Dendritic cell treated with granulocyte-macrophage colony-stimulating factor and Interleukin-4, amounts not matched to agents 40 ng/mL and 50 ng/mL, for 4 days (primary cell): ENCODE results near the gene LCP2.

Experiments used
- H3K27ac Mint-ChIP-seq: one replicate; pipeline ENCODE4 v1.8.0; 2022; ENCODE audit warnings: mild to moderate bottlenecking, mixed read lengths
- H3K27me3 Mint-ChIP-seq: one replicate; pipeline ENCODE4 v1.8.0; 2022; ENCODE audit warnings: mild to moderate bottlenecking, mixed read lengths
- H3K36me3 Mint-ChIP-seq: one replicate; pipeline ENCODE4 v1.8.0; 2022; ENCODE audit warnings: low read depth, mixed read lengths
- H3K4me1 Mint-ChIP-seq: one replicate; pipeline ENCODE4 v1.8.0; 2022; ENCODE audit warnings: low read depth, mixed read lengths
- H3K4me3 Mint-ChIP-seq: one replicate; pipeline ENCODE4 v1.8.0; 2022; ENCODE audit warnings: mild to moderate bottlenecking, moderate library complexity, mixed read lengths
- H3K9me3 Mint-ChIP-seq: one replicate; pipeline ENCODE4 v1.8.0; 2022; ENCODE audit warnings: mixed read lengths
- intact Hi-C: fragments of 100-400 bp; cut with micrococcal nuclease; formaldehyde crosslinking; loops from one replicate; pipeline ENCODE4 v1.15.0; 2022

LCP2 gene

DNA sequence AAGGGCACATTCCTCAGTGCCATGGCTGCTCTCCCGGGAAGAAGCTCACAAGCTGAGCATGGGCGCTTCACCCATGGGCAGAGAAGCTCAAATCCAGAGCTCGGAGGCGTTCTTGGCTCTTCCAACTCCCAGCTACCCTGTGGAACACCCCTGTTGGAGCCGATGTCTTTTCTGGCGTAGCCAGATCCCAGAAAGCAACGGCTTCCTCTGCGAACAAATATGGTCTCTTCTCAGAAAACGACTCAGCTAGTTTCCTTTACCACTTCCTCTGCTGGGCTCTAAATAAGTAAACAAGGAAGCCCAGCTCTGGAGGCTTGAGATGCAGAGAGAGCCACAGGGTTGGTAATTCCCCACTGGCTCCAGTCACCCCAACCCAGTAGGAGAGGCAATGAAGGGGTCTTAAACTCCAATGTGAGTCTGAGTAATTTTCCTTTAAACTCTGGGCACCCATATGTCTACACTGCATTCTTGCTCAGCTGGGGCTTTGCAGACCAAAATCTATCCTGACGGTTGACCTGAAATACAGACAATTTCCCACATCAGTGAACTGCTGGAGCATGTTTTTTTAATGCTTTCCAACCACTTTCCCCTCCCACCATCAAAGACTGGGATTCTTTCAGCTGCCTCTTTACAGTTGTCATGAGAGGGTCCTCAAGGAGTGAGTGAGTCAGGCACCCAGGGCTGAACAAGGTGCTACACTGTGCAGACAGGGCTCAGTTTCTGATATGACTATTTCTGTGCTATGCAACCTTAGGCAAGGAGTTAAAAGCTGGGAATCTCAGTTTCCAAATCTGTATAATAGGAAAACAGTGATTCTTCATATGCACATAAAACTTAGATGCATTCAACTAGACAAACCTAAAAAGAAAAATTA lies at the start of gene LCP2:
LCP2 (minus strand) TSS at position 189 of the 874 bp plus-strand sequence; CDS start at position 23, 166 bp downstream.
- Mint-ChIP-seq H3K9me3 (no peaks in the 10 kb centered on the region), H3K4me1 (peaks cover 82% of the 10 kb centered on the region), H3K27me3 (no peaks in the 10 kb centered on the region), H3K36me3 (peaks cover 49% of the 10 kb centered on the region), H3K4me3 (peak within 1 kb of the TSS; percentile 99), H3K27ac (peak within 1 kb of the TSS; percentile 95)
- intact Hi-C loops, result loop anchor here (2.0 to 5.0 kb wide), 3 partner anchors 29 to 65 kb away; no protein-coding TSS in a partner anchor

DNA sequence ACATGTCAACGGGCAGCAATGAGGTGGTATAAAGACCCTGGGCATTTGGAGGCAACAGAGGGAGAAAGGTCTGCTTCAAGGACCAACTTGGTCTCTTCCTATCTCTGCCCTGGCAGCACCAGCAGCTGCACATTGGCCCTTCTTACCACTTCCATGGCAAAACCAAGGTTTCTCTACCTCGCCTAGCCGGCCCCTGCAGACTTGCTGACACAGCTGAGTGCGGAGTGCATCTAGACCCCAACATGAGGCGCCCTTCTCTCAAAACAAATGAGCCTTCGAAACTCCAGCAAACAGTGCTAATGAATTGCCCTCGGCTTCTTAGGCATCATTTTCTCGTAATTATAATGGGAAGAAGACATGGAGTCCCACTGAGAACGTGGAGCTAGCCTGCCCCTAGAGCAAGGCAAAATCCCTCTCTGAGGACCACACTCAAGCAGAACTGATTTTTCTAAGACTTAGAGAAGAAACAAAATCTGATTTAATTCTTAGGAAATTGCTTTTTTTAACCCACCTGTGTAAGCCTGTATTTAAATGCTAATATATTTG lies 49.5 kb upstream of the LCP2 start:
- no peaks in the 10 kb centered on the region for H3K36me3 Mint-ChIP-seq
- H3K27ac Mint-ChIP-seq, result no peak overlapping the region
- H3K9me3 Mint-ChIP-seq, result no peaks in the 10 kb centered on the region
- intact Hi-C loops, result loop anchor here (5.0 kb wide), 1 partner anchor 120 kb away; no protein-coding TSS in a partner anchor
- H3K4me1 Mint-ChIP-seq, result peaks cover 46% of the 10 kb centered on the region
- no peak overlapping the region for H3K4me3 Mint-ChIP-seq
- H3K27me3 Mint-ChIP-seq, result peaks cover 8% of the 10 kb centered on the region

DNA sequence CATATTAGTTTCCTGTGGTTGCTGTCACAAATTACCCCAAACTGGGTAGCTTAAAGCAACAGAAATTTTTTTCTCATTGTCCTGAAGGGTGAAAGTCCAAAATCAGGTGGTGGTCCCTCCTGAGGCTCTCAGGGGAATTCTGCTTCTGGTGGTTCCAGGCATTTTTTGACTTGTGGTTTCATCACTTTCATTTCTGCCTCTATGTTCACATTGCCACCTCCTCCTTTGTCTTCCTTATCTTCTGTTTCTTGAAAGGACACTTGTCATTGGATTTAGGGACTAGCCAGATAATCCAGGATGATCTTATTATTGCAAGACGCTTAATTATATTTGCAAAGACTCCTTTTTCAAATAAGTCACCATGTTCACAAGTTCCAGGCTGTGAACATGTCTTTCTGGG lies 48.4 kb upstream of the LCP2 start:
- Mint-ChIP-seq H3K36me3 (no peaks in the 10 kb centered on the region), H3K4me1 (peaks cover 39% of the 10 kb centered on the region), H3K27me3 (peaks cover 8% of the 10 kb centered on the region), H3K9me3 (no peaks in the 10 kb centered on the region), H3K27ac (no peak overlapping the region), H3K4me3 (no peak overlapping the region)
- intact Hi-C loops, result loop anchor here (5.0 kb wide), 1 partner anchor 119 kb away; no protein-coding TSS in a partner anchor

DNA sequence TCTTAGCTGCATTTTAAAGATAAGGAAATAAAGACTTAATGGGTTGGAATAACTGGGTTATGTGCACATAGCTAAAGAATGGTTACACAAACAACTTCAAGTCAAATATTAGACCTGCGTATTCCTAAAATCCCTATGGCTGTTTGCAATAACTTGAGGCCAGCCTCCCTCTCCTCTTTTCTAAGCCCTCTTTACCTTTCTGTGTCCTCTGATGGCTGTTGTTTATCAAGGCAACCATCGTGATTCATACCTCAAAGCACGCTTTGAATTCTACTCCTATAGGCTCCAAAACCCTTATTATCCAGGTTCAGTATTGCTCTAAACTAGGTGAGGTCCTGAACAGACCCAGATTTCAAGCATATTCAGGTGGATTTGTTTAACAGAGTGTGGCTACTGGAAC lies 45.6 kb upstream of the LCP2 start:
- Mint-ChIP-seq H3K9me3 (no peaks in the 10 kb centered on the region), H3K4me1 (peaks cover 24% of the 10 kb centered on the region), H3K27ac (no peak overlapping the region), H3K4me3 (no peak overlapping the region), H3K36me3 (no peaks in the 10 kb centered on the region), H3K27me3 (peaks cover 6% of the 10 kb centered on the region)
- intact Hi-C loops, result no loop called here

DNA sequence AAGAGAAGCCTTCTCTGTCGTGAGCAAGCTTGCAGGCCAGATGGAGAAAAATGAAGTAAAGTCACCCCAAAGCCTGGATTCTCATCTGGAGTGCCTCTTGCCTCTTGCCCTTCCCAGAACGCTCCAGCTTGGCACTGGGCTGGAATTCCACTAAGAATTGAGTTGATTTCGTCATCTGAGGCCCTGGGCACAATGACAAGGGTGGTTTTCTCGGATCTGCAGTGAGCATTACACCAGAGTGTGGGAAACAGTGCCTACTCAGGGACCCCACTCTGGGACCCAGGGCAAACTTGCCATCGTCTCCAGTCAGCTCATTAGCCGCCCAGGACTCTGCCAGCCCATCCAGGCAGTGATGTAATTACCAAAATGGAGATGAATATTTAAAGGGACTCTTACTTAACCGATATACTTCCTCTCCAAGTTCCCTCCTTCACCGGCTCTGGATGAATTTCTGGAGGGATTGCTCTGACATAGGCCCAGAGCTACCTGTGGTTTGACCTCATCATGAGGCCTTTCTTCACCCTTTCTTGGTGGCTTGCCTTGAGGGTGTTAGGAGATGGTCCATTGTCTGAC lies 44.7 kb upstream of the LCP2 start:
- no peaks in the 10 kb centered on the region for H3K27me3 Mint-ChIP-seq
- H3K27ac Mint-ChIP-seq, result no peak overlapping the region
- no peak overlapping the region for H3K4me3 Mint-ChIP-seq
- H3K4me1 Mint-ChIP-seq, result peaks cover 15% of the 10 kb centered on the region
- H3K36me3 Mint-ChIP-seq, result no peaks in the 10 kb centered on the region
- H3K9me3 Mint-ChIP-seq, result no peaks in the 10 kb centered on the region
- intact Hi-C loops, result no loop called here

DNA sequence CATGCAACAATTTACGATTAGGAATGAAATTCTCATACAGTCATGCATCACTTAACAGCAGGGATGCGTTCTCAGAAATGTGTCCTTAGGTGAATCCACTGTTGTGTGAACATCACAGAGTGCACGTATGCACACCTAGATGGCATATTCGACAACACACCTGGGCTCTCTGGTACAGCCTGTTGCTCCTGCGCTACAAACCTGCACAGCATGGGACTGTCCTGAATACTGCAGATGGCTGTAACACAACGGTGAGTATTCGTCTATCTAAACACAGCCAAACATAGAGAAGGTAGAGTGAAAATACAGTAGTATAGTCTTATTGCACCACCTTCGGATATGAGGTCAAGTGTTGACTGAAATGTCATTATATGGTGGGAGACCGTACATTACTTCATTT lies 44.0 kb upstream of the LCP2 start:
- Mint-ChIP-seq H3K4me1 (peaks cover 15% of the 10 kb centered on the region), H3K4me3 (no peak overlapping the region), H3K9me3 (no peaks in the 10 kb centered on the region), H3K36me3 (no peaks in the 10 kb centered on the region), H3K27ac (no peak overlapping the region), H3K27me3 (no peaks in the 10 kb centered on the region)
- intact Hi-C loops, result no loop called here

DNA sequence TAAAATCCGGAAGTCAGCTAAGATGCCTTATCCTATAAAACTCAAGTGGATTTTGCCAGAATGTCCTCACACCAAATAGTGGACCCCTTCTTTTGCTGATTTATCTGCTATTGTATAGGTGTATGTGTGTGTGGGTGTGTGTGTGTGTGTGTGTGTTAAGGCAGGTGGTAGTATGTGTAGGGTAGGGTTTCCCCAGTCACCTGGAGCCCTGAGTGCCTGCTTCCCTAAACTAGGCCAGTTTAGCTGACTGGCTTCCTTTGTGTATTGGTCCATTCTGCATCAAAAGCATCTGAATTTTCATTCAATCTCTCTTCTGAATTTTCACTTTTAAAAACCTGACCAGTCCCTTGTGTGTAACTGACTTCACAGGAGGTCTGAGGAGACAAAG lies 42.2 kb upstream of the LCP2 start:
- Mint-ChIP-seq H3K27me3 (peaks cover under 1% of the 10 kb centered on the region), H3K9me3 (no peaks in the 10 kb centered on the region), H3K27ac (no peak overlapping the region), H3K36me3 (no peaks in the 10 kb centered on the region), H3K4me3 (no peak overlapping the region), H3K4me1 (peaks cover 9% of the 10 kb centered on the region)
- intact Hi-C loops, result no loop called here

DNA sequence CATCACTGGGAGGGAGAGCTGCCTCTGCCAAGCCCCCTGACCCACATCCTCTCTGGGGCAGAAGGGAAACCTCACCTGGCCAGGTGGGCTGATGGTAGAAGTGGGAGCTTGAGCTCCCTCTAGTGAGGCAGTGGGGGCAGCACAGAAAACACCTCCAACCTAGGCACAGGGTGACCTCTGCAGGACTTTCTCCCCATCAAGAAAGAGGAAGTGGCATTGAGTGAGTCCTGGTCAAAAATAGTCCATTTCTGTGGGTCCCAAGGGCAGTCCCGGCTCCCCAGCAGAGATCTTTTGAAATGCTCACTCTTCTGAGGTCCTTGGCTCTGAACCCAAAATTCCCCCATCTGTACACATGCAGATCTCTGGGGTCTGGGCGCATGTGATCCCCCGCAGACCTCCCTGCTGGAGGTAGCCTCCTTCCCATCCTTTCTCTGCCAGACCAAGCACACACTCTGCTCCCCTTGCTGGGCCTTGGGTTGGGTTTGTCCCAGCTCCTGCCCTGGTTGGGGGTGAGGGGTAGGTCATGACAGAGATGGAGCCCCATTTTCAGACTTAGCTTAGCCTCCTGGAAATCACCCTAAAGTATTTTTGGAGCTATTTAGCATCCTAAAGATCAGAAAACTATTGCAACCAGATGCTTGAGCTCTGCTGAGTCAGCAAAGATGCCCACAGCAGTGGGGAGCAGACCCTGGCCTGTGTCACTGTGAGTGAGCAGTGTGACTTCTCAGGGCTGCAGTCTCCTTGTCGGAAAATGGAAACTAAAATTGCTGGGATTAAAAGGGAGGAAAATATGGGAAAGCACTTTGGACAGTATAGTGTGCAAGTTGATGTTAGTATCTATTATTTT lies 41.6 kb upstream of the LCP2 start:
- H3K4me1 Mint-ChIP-seq, result peaks cover 9% of the 10 kb centered on the region
- H3K9me3 Mint-ChIP-seq, result no peaks in the 10 kb centered on the region
- intact Hi-C loops, result no loop called here
- H3K27ac Mint-ChIP-seq, result no peak overlapping the region
- H3K27me3 Mint-ChIP-seq, result peaks cover 2% of the 10 kb centered on the region
- no peak overlapping the region for H3K4me3 Mint-ChIP-seq
- no peaks in the 10 kb centered on the region for H3K36me3 Mint-ChIP-seq

DNA sequence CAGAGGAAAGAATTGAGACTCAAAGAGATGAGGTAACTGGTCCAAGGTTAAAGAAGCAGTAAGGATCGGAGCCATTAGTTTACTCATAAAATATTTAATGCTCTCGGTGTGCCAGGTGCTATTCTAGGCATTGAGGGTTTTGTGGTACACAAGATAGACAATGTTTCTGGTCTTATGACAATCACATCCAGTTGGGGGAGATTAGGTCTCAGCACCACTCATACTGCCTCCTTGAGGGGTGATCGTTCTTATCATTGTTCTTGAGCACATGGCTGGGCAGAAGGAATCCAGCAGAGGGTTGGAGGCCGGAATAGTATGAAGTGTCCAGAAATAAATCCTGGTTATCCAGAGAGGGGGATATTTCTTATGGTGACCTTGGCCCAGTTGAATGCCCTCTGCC lies 40.7 kb upstream of the LCP2 start:
- Mint-ChIP-seq H3K27ac (no peak overlapping the region), H3K9me3 (no peaks in the 10 kb centered on the region), H3K4me1 (peaks cover 9% of the 10 kb centered on the region), H3K4me3 (no peak overlapping the region), H3K27me3 (peaks cover 2% of the 10 kb centered on the region), H3K36me3 (no peaks in the 10 kb centered on the region)
- intact Hi-C loops, result no loop called here

DNA sequence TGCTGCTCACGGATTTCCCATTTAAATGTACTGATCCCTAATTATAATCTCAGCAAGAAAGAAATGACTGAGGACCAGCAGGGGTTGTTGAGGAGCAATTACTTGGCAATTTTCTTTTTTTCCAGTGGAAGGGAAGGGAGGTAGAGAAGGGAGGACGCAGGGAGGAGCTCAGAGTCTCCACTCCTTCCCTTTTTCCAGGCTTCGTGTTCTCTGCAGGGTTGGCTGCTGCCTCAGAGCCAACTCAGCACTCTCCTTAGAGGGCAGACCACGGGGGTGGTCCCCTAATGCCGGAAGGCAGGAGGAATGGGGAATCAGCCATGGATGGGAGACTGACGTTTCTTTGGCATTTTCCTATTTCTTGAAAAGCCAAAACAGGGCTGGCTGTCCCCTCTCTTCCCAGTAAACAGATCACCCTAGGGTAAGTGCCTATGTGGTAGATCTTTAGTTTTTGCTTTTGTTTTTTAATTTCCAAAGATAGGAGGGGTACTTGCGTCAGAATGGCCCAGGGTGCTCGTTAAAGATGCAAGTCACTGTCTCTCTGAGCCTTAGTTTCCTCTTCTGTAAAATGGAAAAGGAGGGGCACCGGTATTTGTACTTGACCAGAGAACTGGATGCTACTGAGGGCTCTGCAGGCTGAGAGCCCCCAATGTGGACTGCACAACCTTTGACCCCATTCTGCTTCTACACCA lies 39.6 kb upstream of the LCP2 start:
- Mint-ChIP-seq H3K4me1 (peaks cover 4% of the 10 kb centered on the region), H3K36me3 (no peaks in the 10 kb centered on the region), H3K9me3 (no peaks in the 10 kb centered on the region), H3K27me3 (peaks cover 2% of the 10 kb centered on the region), H3K27ac (peak overlapping the region; percentile 62), H3K4me3 (peak overlapping the region; percentile 30)
- intact Hi-C loops, result no loop called here

DNA sequence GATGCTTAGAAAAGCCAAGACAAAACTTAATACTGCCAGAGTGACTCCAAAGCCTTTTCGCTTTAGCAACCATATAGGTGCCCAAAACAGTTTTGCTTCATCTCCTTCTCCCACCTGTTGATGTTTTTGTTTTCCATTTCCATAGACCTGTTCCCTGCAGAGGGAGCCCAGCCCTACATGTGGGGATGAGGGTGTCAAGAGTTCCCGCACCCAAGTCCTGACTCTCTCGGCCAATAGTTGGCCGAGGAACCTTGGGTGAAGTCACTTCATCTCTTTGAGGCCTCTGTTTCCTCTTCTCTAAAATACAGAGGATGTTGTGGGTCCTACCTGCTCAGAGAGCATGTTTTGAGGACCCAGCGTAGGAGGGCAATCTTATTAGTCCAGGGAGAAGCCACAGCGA lies 38.5 kb upstream of the LCP2 start:
- H3K9me3 Mint-ChIP-seq, result no peaks in the 10 kb centered on the region
- H3K4me3 Mint-ChIP-seq, result no peak overlapping the region

DNA sequence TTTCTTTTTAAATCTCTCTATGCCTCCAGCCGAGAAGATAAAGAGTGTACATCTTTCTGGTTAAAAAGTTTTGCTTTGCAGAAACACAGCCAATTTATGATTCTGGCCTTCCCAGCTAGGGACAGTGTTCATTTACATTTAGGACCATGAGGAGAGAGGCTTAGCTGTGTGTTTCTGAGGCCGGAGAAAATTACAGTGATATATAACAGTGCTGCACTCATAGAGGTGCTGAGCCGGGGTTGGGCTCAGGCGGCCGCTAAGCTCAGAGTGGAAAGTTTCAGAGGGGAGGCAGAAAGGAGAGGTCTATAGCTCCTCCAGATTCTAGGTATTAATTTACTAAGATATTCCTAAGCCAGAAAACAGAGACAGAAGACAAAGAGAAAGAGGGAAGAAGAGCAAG lies 37.0 kb upstream of the LCP2 start:
- Mint-ChIP-seq H3K4me1 (no peaks in the 10 kb centered on the region), H3K27me3 (peaks cover 2% of the 10 kb centered on the region), H3K4me3 (no peak overlapping the region), H3K9me3 (no peaks in the 10 kb centered on the region), H3K36me3 (no peaks in the 10 kb centered on the region), H3K27ac (no peak overlapping the region)
- intact Hi-C loops, result loop anchor here (5.0 kb wide), 1 partner anchor 37 kb away; the partner anchor contains the start of gene LCP2

More for the DNA sequence above, 38.5 kb upstream of the LCP2 start:
- Mint-ChIP-seq H3K27ac (peak overlapping the region; percentile 62), H3K4me1 (no peaks in the 10 kb centered on the region), H3K36me3 (no peaks in the 10 kb centered on the region), H3K27me3 (peaks cover 2% of the 10 kb centered on the region)
- intact Hi-C loops, result no loop called here
